Measurements from ENCODE around the gene BCAP31.

- TF ChIP-seq EZH2 (IDR thresholded peaks at IDR 0.05; ENCODE audit: borderline replicate concordance, insufficient read depth, low read depth, low read length, poor library complexity, severe bottlenecking) (no peak), CTCF (IDR thresholded peaks at IDR 0.05) (no peak)
Observed at GRCh38 chrX:153700376-153700945, 23.7 kb downstream of the BCAP31 start.
